GM12878 (cell line): ENCODE data around the gene TXNDC9.

Experiments used
- CBFB ChIP-seq: IDR thresholded peaks from 2 replicates; pipeline ENCODE4 v1.6.1; 2016; ENCODE audit warnings: antibody characterized with exemption, low read depth
- EP300 ChIP-seq, 2 experiments: fragments of 150-350 bp in 1 of 2; IDR thresholded peaks; 2 replicates each; pipeline ENCODE4 v1.6.1; 2011 to 2012; ENCODE audit warnings: low read depth in 2 of 2, low read length in 2 of 2, borderline replicate concordance in 1 of 2, improper control_type of control experiment in 1 of 2, inconsistent platforms in 1 of 2; ENCODE audit not compliant: control insufficient read depth in 1 of 2
- HDAC2 ChIP-seq: fragments of 200-600 bp; sonication (generic); IDR thresholded peaks from 2 replicates; pipeline ENCODE4 v1.6.1; 2017
- SREBF1 ChIP-seq: IDR thresholded peaks from 2 replicates; pipeline ENCODE4 v1.6.1; 2012; ENCODE audit warnings: mild to moderate bottlenecking, low read length

DNA sequence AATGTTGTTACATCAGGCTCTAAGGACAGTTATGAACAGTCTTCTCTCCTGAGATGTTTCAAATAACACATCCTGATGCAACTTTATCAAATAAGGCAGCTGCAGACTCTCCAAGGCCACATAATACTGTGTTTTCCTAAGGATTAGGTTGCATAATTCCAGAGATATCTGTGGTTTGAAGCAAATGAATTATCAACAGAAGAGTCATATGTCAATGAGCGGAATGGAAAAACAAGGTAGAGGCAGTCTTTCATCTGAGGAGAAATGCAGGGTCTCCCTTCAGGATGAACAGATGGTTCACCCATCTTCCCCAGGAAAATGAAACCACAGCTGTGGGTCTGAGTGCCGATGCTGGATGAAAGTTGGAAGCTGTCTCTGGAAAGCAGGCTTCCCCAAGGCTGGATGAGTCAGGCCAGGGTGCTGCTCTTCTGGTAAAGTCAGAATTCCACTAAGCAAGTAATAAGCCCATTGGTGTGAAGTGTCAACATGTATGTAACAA lies 57.3 kb downstream of the TXNDC9 start:
- TF ChIP-seq SREBF1, result no peak
- TF ChIP-seq EP300 (IDR thresholded peaks at IDR 0.05; ENCODE audit: borderline replicate concordance in 1 of 2, control insufficient read depth in 1 of 2, low read depth in 2 of 2, low read length in 2 of 2), result no peak
- TF ChIP-seq HDAC2, result no peak
- no peak for TF ChIP-seq CBFB
